HepG2 (cell line): Measurements from ENCODE around the gene DZIP1L. TPM values are rescaled to one million over a fixed set of nuclear protein-coding genes. Genes with fewer than 3 reads are reported as not detected.

ENCODE experiments used
- ATAC-seq: fragments of 200-7000 bp; cut with Tn5 transposase; 3 replicates; pipeline ENCODE4 v1.9.1; 2020; ENCODE audit warnings: mild to moderate bottlenecking, moderate library complexity
- BruUV-seq: library from RNA; stranded (reverse); fragments of 400-500 nt; replicated peaks from 2 replicates; lab custom pipeline; 2021; lab: Mats Ljungman, UMichigan
- CTCF ChIA-PET: fragments of 300-600 bp; formaldehyde crosslinking; extraction: SDS; loops from one replicate; lab custom pipeline; 2021; ENCODE audit warnings: low total read pairs, inconsistent platforms, low intra/inter-chr PET ratio; lab: Yijun Ruan, JAX
- POLR2A ChIA-PET: fragments of 350-600 bp; sonication (Branson Sonifier 250); formaldehyde crosslinking; loops from one replicate; lab custom pipeline; 2020; ENCODE audit warnings: antibody characterized with exemption, inconsistent platforms; lab: Yijun Ruan, JAX
- DNase-seq: peaks from one replicate; pipeline ENCODE4 v3.0.0-alpha.2; 2015; ENCODE audit warnings: low spot score
- FAIRE-seq: peaks from 3 replicates; lab custom pipeline; 2011; peaks lifted over from hg19 to GRCh38; lab: Jason Lieb, UNC
- H2AFZ ChIP-seq: one replicate; pipeline ENCODE4 v1.6.1; 2011; ENCODE audit warnings: low read length, inconsistent platforms
- H3K27ac ChIP-seq: fragments of 300-600 bp; 3 replicates; pipeline ENCODE4 v1.8.0; 2011; ENCODE audit warnings: mixed run types, mild to moderate bottlenecking, mixed read lengths, low read length, inconsistent platforms; ENCODE audit not compliant: insufficient read depth; ENCODE audit errors: extremely low read length
- H3K27me3 ChIP-seq, 2 experiments: fragments of 200-600 bp in 1 of 2; 2 replicates in 1 of 2; 3 replicates in 1 of 2; pipeline versions ENCODE4 v1.6.0 to v1.8.0; 2011; ENCODE audit warnings: low read length in 2 of 2, mild to moderate bottlenecking in 2 of 2, moderate library complexity in 2 of 2, inconsistent platforms in 1 of 2; ENCODE audit not compliant: insufficient read depth in 2 of 2, control insufficient read depth in 1 of 2
- H3K36me3 ChIP-seq, 2 experiments: fragments of 200-600 bp in 1 of 2; replicated peaks in 1 of 2; 2 replicates in 1 of 2; 3 replicates in 1 of 2; pipeline versions ENCODE4 v1.5.1 to v1.8.0; 2011; ENCODE audit warnings: low read length in 2 of 2, inconsistent platforms in 1 of 2; ENCODE audit not compliant: insufficient read depth in 2 of 2, control insufficient read depth in 1 of 2
- H3K4me1 ChIP-seq: 2 replicates; pipeline ENCODE4 v1.5.1; 2012; ENCODE audit warnings: low read length, inconsistent platforms; ENCODE audit not compliant: insufficient read depth
- H3K4me2 ChIP-seq: 2 replicates; pipeline ENCODE4 v1.6.0; 2011; ENCODE audit warnings: low read depth, low read length, inconsistent platforms
- H3K4me3 ChIP-seq, 3 experiments: fragments of 200-600 bp in 1 of 3; sonication (generic), shearing (Covaris generic) in 1 of 3; replicated peaks in 1 of 3; 2 replicates each; pipeline ENCODE4 v1.5.1; 2011 to 2016; ENCODE audit warnings: low read length in 3 of 3, inconsistent platforms in 2 of 3, low read depth in 2 of 3, mild to moderate bottlenecking in 2 of 3, control low read depth in 1 of 3, mixed read lengths in 1 of 3; ENCODE audit not compliant: insufficient read depth in 1 of 3
- H3K79me2 ChIP-seq: one replicate; pipeline ENCODE4 v1.6.1; 2011; ENCODE audit warnings: low read length, inconsistent platforms; ENCODE audit not compliant: insufficient read depth
- H3K9ac ChIP-seq: 2 replicates; pipeline ENCODE4 v1.6.0; 2011; ENCODE audit warnings: mild to moderate bottlenecking, low read depth, low read length, inconsistent platforms; ENCODE audit not compliant: insufficient read depth
- H3K9me3 ChIP-seq: 2 replicates; pipeline ENCODE4 v1.5.1; 2012; ENCODE audit warnings: mild to moderate bottlenecking, low read length
- H4K20me1 ChIP-seq: 2 replicates; pipeline ENCODE4 v1.6.0; 2011; ENCODE audit warnings: inconsistent platforms, mild to moderate bottlenecking, low read length, moderate library complexity; ENCODE audit not compliant: insufficient read depth
- NR2F1 ChIP-seq, 2 experiments: fragments of 450-650 bp in 1 of 2; formaldehyde crosslinking in 1 of 2; IDR thresholded peaks; 2 replicates each; pipeline versions ENCODE4 v1.5.0 to v1.6.1; 2016 to 2020; ENCODE audit warnings: mild to moderate bottlenecking in 1 of 2, missing compliant biosample characterization in 1 of 2, missing genetic modification reagents in 1 of 2, moderate library complexity in 1 of 2
- SMARCC2 ChIP-seq: fragments of 450-650 bp; IDR thresholded peaks from 2 replicates; pipeline ENCODE4 v1.6.1; 2017; ENCODE audit warnings: antibody characterized with exemption, mild to moderate bottlenecking
- ZBTB21 ChIP-seq: sonication (generic); formaldehyde crosslinking; IDR thresholded peaks from 2 replicates; pipeline ENCODE4 v1.4.0; 2020; ENCODE audit warnings: missing genetic modification reagents
- ZNF564 ChIP-seq: sonication (generic); formaldehyde crosslinking; IDR thresholded peaks from 2 replicates; pipeline ENCODE4 v1.8.1; 2023; ENCODE audit warnings: mild to moderate bottlenecking, missing genetic modification reagents
- WGBS: methylation state at CpG from one replicate; pipeline ENCODE4 v1.1.6; 2017; ENCODE audit warnings: low lambda C conversion rate; 5-methylcytosine and 5-hydroxymethylcytosine counted together
- in situ Hi-C: cut with HindIII; loops from 2 replicates; pipeline ENCODE4 v1.10.0; 2017; ENCODE audit warnings: low pct_unique_long_range_greater_than_20kb; ENCODE audit not compliant: extremely low pct_ligation_motif_present
- intact Hi-C: fragments of 100-400 bp; cut with micrococcal nuclease; formaldehyde crosslinking; loops from one replicate; pipeline ENCODE4 v1.10.0; 2022; ENCODE audit not compliant: unreplicated experiment
- polyA plus RNA-seq, 8 experiments: library from polyadenylated mRNA; depleted of rRNA in 3 of 8; stranded (reverse) in 7 of 8; unstranded in 1 of 8; fragments of >200 nt; fragmentation: Illumina TruSeq in 4 of 8; extraction: Trizol in 4 of 8; gene quantifications; 2 replicates each; pipeline versions ENCODE4 v1.2.1 to v1.2.3, GENCODE V29; 2011 to 2016; ENCODE audit warnings: low read depth in 4 of 8, missing spikeins in 1 of 8, mixed read lengths in 1 of 8; ENCODE audit not compliant: insufficient read depth in 1 of 8
- total RNA-seq, 5 experiments: library from RNA; depleted of rRNA; stranded (reverse); fragments of >200 nt; fragmentation: Illumina TruSeq; extraction: Trizol; gene quantifications; 2 replicates each; pipeline ENCODE4 v1.2.3, GENCODE V29; 2016; ENCODE audit warnings: low read depth in 1 of 5

The DZIP1L gene
- total and polyA plus RNA-seq, 2 of the 13 experiments (the other 11 are each of a cell fraction or from before 2014, with no cell fraction given): 0.90 to 1.2 TPM

- ChIA-PET POLR2A (no interaction called here), CTCF (no interaction called here)
- no TSS peak for BruUV-seq
- ATAC-seq: no peak
- no peak for DNase-seq
- intact Hi-C loops (no loop called here), in situ Hi-C loops (no loop called here)
- FAIRE-seq: no peak
- TF ChIP-seq NR2F1 (CRISPR knock-in tag; IDR thresholded peaks at IDR 0.05): no peak
- no peak for TF ChIP-seq SMARCC2
- Histone ChIP-seq H3K27ac (no peak within 1 kb of the TSS), H3K4me1 (0 out of 2 replicates have a peak, but pooled peaks cover 9% of the 10 kb centered on the region), H2AFZ (no peak within 1 kb of the TSS), H3K79me2 (no peaks in the 10 kb centered on the region), H4K20me1 (no peaks in the 10 kb centered on the region), H3K9me3 (no peaks in the 10 kb centered on the region), H3K4me2 (no peak within 1 kb of the TSS), H3K36me3 (no peaks in the 10 kb centered on the region), H3K9ac (no peak within 1 kb of the TSS), H3K27me3 (no peaks in the 10 kb centered on the region; a peak in 1 of 5 replicates), H3K4me3 (no peak within 1 kb of the TSS)
- WGBS: 0% methylated on average over 1 of the region's 1 CpG
Observed at GRCh38 chr3:138132239-138132638, 16.8 kb upstream of the DZIP1L start, which contains the start of gene A4GNT. A4GNT (minus strand) TSS chr3:138132390; CDS start chr3:138131256, 1,134 bp downstream.

DNA sequence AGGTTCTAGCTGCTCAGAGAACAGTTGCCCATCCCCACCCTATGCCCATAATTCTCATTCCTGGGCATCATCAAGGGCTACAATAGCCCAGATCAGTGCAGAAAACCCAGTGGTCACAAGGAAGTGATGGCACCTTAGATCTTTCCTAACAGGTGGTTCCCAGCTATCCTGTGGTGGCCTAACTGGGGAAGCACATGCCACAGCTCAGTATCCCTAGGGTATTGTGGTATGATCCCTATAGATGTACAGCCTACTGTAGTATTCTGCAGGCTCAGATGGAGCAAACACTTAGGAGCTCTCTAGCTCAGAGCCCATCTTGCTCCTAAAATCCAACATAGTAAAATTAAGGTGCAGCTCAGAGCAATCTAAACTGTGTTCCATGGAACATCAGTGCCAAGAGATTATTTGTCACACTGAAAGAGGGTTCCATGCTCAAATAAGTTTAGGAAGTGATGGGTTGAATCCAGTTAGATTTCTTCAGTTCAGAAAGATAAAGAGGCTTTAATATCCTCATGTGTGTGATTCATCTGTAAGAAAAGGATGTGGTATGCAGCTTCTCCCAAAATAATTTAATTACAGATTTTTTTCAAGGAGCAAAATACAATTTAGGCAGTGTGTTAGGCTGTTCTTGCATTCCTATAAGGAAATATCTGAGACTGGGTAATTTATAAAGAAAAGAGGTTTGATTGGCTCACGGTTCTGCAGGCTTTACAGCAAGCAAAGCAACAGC lies 12.4 kb upstream of the DZIP1L start:
- no peak overlapping the region for H3K4me2 ChIP-seq
- H3K79me2 ChIP-seq: no peaks in the 10 kb centered on the region
- H3K9me3 ChIP-seq: no peaks in the 10 kb centered on the region
- CTCF ChIA-PET: no interaction called here
- H3K4me1 ChIP-seq: no peaks in the 10 kb centered on the region
- WGBS: 13% methylated on average over 1 of the region's 1 CpG
- in situ Hi-C loops: no loop called here
- TF ChIP-seq ZBTB21 (CRISPR knock-in tag) (no peak), ZNF564 (CRISPR knock-in tag) (no peak)
- no peaks in the 10 kb centered on the region for H4K20me1 ChIP-seq
- H3K36me3 ChIP-seq: no peaks in the 10 kb centered on the region
- intact Hi-C loops: no loop called here
- DNase-seq (no peak), FAIRE-seq (no peak), ATAC-seq (no peak)
- H3K4me3 ChIP-seq: no peak overlapping the region
- H3K27ac ChIP-seq: no peak overlapping the region
- no TSS peak for BruUV-seq
- no peaks in the 10 kb centered on the region; a peak in 2 of 5 replicates for H3K27me3 ChIP-seq
- POLR2A ChIA-PET: no interaction called here
- no peak overlapping the region for H2AFZ ChIP-seq
- H3K9ac ChIP-seq: no peak overlapping the region
